Astrocyte (in vitro differentiated cells and primary cell): Measurements from ENCODE around the gene GREB1. TPM values are rescaled to one million over a fixed set of nuclear protein-coding genes. Genes with fewer than 3 reads are reported as not detected.

ENCODE experiments used
- DNase-seq: peaks from one replicate; pipeline ENCODE4 v3.0.0-alpha.2; 2010; ENCODE audit warnings: low read depth
- FAIRE-seq: peaks from 2 replicates; lab custom pipeline; 2011; peaks lifted over from hg19 to GRCh38; lab: Jason Lieb, UNC
- H2AFZ ChIP-seq: 2 replicates; pipeline ENCODE4 v1.6.0; 2012; ENCODE audit warnings: low read depth, low read length, inconsistent platforms
- H3K27ac ChIP-seq: 2 replicates; pipeline ENCODE4 v1.5.1; 2011; ENCODE audit warnings: low read depth, low read length, inconsistent platforms
- H3K27me3 ChIP-seq: 2 replicates; pipeline ENCODE4 v1.6.0; 2011; ENCODE audit warnings: low read length, inconsistent platforms; ENCODE audit not compliant: insufficient read depth
- H3K36me3 ChIP-seq: 2 replicates; pipeline ENCODE4 v1.5.1; 2011; ENCODE audit warnings: low read length, inconsistent platforms; ENCODE audit not compliant: insufficient read depth
- H3K4me1 ChIP-seq: 2 replicates; pipeline ENCODE4 v1.5.1; 2011; ENCODE audit warnings: low read length, inconsistent platforms; ENCODE audit not compliant: insufficient read depth
- H3K4me2 ChIP-seq: 2 replicates; pipeline ENCODE4 v1.6.0; 2012; ENCODE audit warnings: low read length, inconsistent platforms
- H3K4me3 ChIP-seq: 2 replicates; pipeline ENCODE4 v1.5.1; 2011; ENCODE audit warnings: low read depth, mild to moderate bottlenecking, low read length, inconsistent platforms; ENCODE audit not compliant: insufficient read depth
- H3K79me2 ChIP-seq: 2 replicates; pipeline ENCODE4 v1.6.0; 2012; ENCODE audit warnings: mild to moderate bottlenecking, low read length, inconsistent platforms; ENCODE audit not compliant: insufficient read depth
- H3K9ac ChIP-seq: 2 replicates; pipeline ENCODE4 v1.6.0; 2012; ENCODE audit warnings: mild to moderate bottlenecking, low read length, inconsistent platforms
- H3K9me3 ChIP-seq: 2 replicates; pipeline ENCODE4 v1.5.1; 2012; ENCODE audit warnings: low read depth, mild to moderate bottlenecking, low read length, inconsistent platforms; ENCODE audit not compliant: insufficient read depth
- H4K20me1 ChIP-seq: 2 replicates; pipeline ENCODE4 v1.6.0; 2012; ENCODE audit warnings: low read length, inconsistent platforms; ENCODE audit not compliant: insufficient read depth
- H3K27ac Mint-ChIP-seq: one replicate; pipeline ENCODE4 v1.8.0; 2021; ENCODE audit warnings: mild to moderate bottlenecking, mixed read lengths; ENCODE audit not compliant: unreplicated experiment
- H3K27me3 Mint-ChIP-seq: one replicate; pipeline ENCODE4 v1.8.0; 2021; ENCODE audit warnings: low read depth, mixed read lengths; ENCODE audit not compliant: unreplicated experiment
- H3K36me3 Mint-ChIP-seq: one replicate; pipeline ENCODE4 v1.8.0; 2021; ENCODE audit warnings: low read depth, mixed read lengths; ENCODE audit not compliant: unreplicated experiment
- H3K4me1 Mint-ChIP-seq: one replicate; pipeline ENCODE4 v1.8.0; 2021; ENCODE audit warnings: low read depth, mixed read lengths; ENCODE audit not compliant: unreplicated experiment
- H3K4me3 Mint-ChIP-seq: one replicate; pipeline ENCODE4 v1.8.0; 2021; ENCODE audit warnings: mild to moderate bottlenecking, moderate library complexity, mixed read lengths; ENCODE audit not compliant: unreplicated experiment
- H3K9me3 Mint-ChIP-seq: one replicate; pipeline ENCODE4 v1.8.0; 2021; ENCODE audit warnings: mild to moderate bottlenecking, mixed read lengths; ENCODE audit not compliant: unreplicated experiment
- CTCF ChIP-seq: IDR thresholded peaks from 2 replicates; pipeline ENCODE4 v1.5.1; 2011; ENCODE audit warnings: low read depth, mild to moderate bottlenecking, inconsistent platforms, low read length, moderate library complexity; ENCODE audit not compliant: insufficient read depth
- EZH2 ChIP-seq: IDR thresholded peaks from 2 replicates; pipeline ENCODE4 v1.6.1; 2012; ENCODE audit warnings: mild to moderate bottlenecking, low read length, inconsistent platforms; ENCODE audit not compliant: insufficient read depth
- total RNA-seq: library from RNA; stranded (reverse); gene quantifications from 2 replicates; pipeline ENCODE4 v1.2.1, GENCODE V29; 2021

GREB1 gene
- total RNA-seq, 1 donor from 2014 or later: 14.5 TPM

DNA sequence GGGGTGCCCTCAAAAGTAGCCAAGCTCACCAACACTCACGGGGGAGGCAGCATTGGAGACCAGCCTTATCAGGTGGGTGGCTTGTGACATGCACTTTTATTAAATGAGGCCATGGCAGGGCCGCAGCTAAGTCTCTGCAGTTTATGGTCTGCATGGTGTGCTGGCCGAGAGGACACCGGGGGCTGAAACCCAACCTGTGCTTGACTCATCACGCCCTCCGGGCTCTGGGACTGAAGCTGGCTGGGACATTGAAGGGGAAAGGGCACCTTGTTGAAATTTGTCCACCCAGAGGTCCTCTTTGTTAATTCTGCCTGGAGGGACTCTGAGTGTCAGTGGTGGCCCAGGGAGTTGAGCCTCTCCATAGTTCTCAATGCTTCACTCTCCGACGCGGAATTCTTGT lies 153.9 kb downstream of the GREB1 start:
- DNase-seq (no peak), FAIRE-seq (no peak)
- H3K27me3 Mint-ChIP-seq: peaks cover 34% of the 10 kb centered on the region
- no peaks in the 10 kb centered on the region for H3K9me3 Mint-ChIP-seq
- peaks cover 2% of the 10 kb centered on the region for H3K4me1 ChIP-seq
- no peaks in the 10 kb centered on the region for H3K9me3 ChIP-seq
- no peak overlapping the region for H3K27ac Mint-ChIP-seq
- H3K4me3 Mint-ChIP-seq: no peak overlapping the region
- no peak overlapping the region for H2AFZ ChIP-seq
- no peak for TF ChIP-seq CTCF
- no peak for TF ChIP-seq EZH2
- peaks cover 18% of the 10 kb centered on the region for H3K27me3 ChIP-seq
- H3K4me2 ChIP-seq: peak overlapping the region; percentile 80
- no peaks in the 10 kb centered on the region for H4K20me1 ChIP-seq
- H3K4me3 ChIP-seq: no peak overlapping the region
- H3K9ac ChIP-seq: no peak overlapping the region
- H3K4me1 Mint-ChIP-seq: peaks cover 13% of the 10 kb centered on the region
- H3K36me3 Mint-ChIP-seq: no peaks in the 10 kb centered on the region
- H3K27ac ChIP-seq: no peak overlapping the region
- no peaks in the 10 kb centered on the region for H3K36me3 ChIP-seq
- H3K79me2 ChIP-seq: no peaks in the 10 kb centered on the region

GRCh38 chr2:11688222-11689069 lies 154.6 kb downstream of the GREB1 start:
- H3K4me1 ChIP-seq: peaks cover 2% of the 10 kb centered on the region
- Mint-ChIP-seq H3K27ac (no peak overlapping the region), H3K9me3 (no peaks in the 10 kb centered on the region), H3K4me3 (peak overlapping the region; percentile 35), H3K27me3 (peaks cover 27% of the 10 kb centered on the region), H3K4me1 (peaks cover 8% of the 10 kb centered on the region), H3K36me3 (no peaks in the 10 kb centered on the region)
- no peaks in the 10 kb centered on the region for H3K9me3 ChIP-seq
- no peaks in the 10 kb centered on the region for H4K20me1 ChIP-seq
- H3K4me3 ChIP-seq: peak overlapping the region; percentile 31
- no peaks in the 10 kb centered on the region for H3K36me3 ChIP-seq
- peaks cover 15% of the 10 kb centered on the region for H3K27me3 ChIP-seq
- peak overlapping the region; percentile 80 for H3K4me2 ChIP-seq
- H3K27ac ChIP-seq: no peak overlapping the region
- peak overlapping the region; percentile 72 for H2AFZ ChIP-seq
- no peaks in the 10 kb centered on the region for H3K79me2 ChIP-seq
- no peak overlapping the region for H3K9ac ChIP-seq
- DNase-seq: peak; percentile 60
- TF ChIP-seq EZH2 (no peak), CTCF (peak; percentile 85)
- no peak for FAIRE-seq
